Caco-2 (cell line): ENCODE results near the gene GLIS1. TPM values are rescaled to one million over a fixed set of nuclear protein-coding genes. Genes with fewer than 3 reads are reported as not detected.

Source experiments
- BruUV-seq: library from RNA; stranded (reverse); fragments of 400-500 nt; replicated peaks from 2 replicates; lab custom pipeline; 2021; lab: Mats Ljungman, UMichigan
- CTCF ChIA-PET: fragments of 300-600 bp; sonication (Branson Sonifier 250); formaldehyde crosslinking; loops from one replicate; lab custom pipeline; 2022; ENCODE audit warnings: antibody characterized with exemption; lab: Charles Lee
- POLR2A ChIA-PET: fragments of 300-600 bp; sonication (Branson Sonifier 250); formaldehyde crosslinking; loops from one replicate; lab custom pipeline; 2022; ENCODE audit warnings: antibody characterized with exemption; lab: Charles Lee
- DNase-seq, 2 experiments: peaks; one replicate each; pipeline versions ENCODE4 v3.0.0 to v3.0.0-alpha.2; 2020 to 2022
- H3K27me3 ChIP-seq: replicated peaks from 2 replicates; pipeline ENCODE4 v1.6.0; 2011; ENCODE audit warnings: low read length; ENCODE audit not compliant: control insufficient read depth, insufficient read depth
- H3K36me3 ChIP-seq: 2 replicates; pipeline ENCODE4 v1.5.1; 2011; ENCODE audit warnings: low read length; ENCODE audit not compliant: control insufficient read depth, insufficient read depth
- H3K4me1 ChIP-seq: fragments of 250-450 bp; sonication (Bioruptor Pico); 2 replicates; pipeline ENCODE4 v1.5.1; 2020; ENCODE audit warnings: mild to moderate bottlenecking
- H3K4me3 ChIP-seq: 2 replicates; pipeline ENCODE4 v1.5.1; 2011; ENCODE audit warnings: low read depth, mild to moderate bottlenecking, control low read depth, low read length
- H3K9me3 ChIP-seq: fragments of 250-450 bp; sonication (Bioruptor Pico); 2 replicates; pipeline ENCODE4 v1.5.1; 2020; ENCODE audit warnings: mild to moderate bottlenecking, moderate library complexity
- H3K27ac Mint-ChIP-seq: one replicate; pipeline ENCODE4 v1.8.0; 2022; ENCODE audit warnings: mixed read lengths; ENCODE audit not compliant: unreplicated experiment
- H3K27me3 Mint-ChIP-seq: one replicate; pipeline ENCODE4 v1.8.0; 2022; ENCODE audit warnings: mixed read lengths; ENCODE audit not compliant: insufficient read depth, unreplicated experiment
- H3K36me3 Mint-ChIP-seq: one replicate; pipeline ENCODE4 v1.8.0; 2022; ENCODE audit warnings: mild to moderate bottlenecking, mixed read lengths; ENCODE audit not compliant: insufficient read depth, unreplicated experiment
- H3K4me1 Mint-ChIP-seq: one replicate; pipeline ENCODE4 v1.8.0; 2022; ENCODE audit warnings: low read depth, mixed read lengths; ENCODE audit not compliant: unreplicated experiment
- H3K4me3 Mint-ChIP-seq: one replicate; pipeline ENCODE4 v1.8.0; 2022; ENCODE audit warnings: mild to moderate bottlenecking, moderate library complexity, mixed read lengths; ENCODE audit not compliant: unreplicated experiment
- H3K9me3 Mint-ChIP-seq: one replicate; pipeline ENCODE4 v1.8.0; 2022; ENCODE audit warnings: mixed read lengths; ENCODE audit not compliant: unreplicated experiment
- CTCF ChIP-seq, 2 experiments: fragments of 200-600 bp in 1 of 2; IDR thresholded peaks; 1 replicate in 1 of 2; 2 replicates in 1 of 2; pipeline versions ENCODE4 v1.5.1 to v1.8.0; 2011 to 2022; ENCODE audit warnings: antibody characterized with exemption in 1 of 2, control low read depth in 1 of 2, inconsistent platforms in 1 of 2, low read depth in 1 of 2, low read length in 1 of 2, mild to moderate bottlenecking in 1 of 2, moderate library complexity in 1 of 2; ENCODE audit not compliant: insufficient read depth in 1 of 2, severe bottlenecking in 1 of 2, unreplicated experiment in 1 of 2
- intact Hi-C: fragments of 100-400 bp; cut with micrococcal nuclease; formaldehyde crosslinking; loops from one replicate; pipeline ENCODE4 v1.10.0; 2022; ENCODE audit not compliant: unreplicated experiment
- total RNA-seq: library from RNA; stranded (reverse); gene quantifications from 2 replicates; pipeline ENCODE4 v1.2.3, GENCODE V29; 2022

GLIS1 gene
- total RNA-seq, 1 experiment from 2014 or later = not detected

- TF ChIP-seq CTCF (IDR thresholded peaks at IDR 0.05; ENCODE audit: insufficient read depth in 1 of 2, low read depth in 1 of 2, low read length in 1 of 2, severe bottlenecking in 1 of 2, unreplicated experiment in 1 of 2) = no peak
- intact Hi-C loops = no loop called here
- Histone ChIP-seq H3K4me3 (no peak overlapping the region), H3K36me3 (no peaks in the 10 kb centered on the region), H3K9me3 (no peaks in the 10 kb centered on the region), H3K27me3 (no peaks in the 10 kb centered on the region), H3K4me1 (peaks cover under 1% of the 10 kb centered on the region; the same call in 1 of the 2 replicates)
- no peak for DNase-seq
- CTCF ChIA-PET = no interaction called here
- no peak overlapping the region for H3K27ac Mint-ChIP-seq
- no peaks in the 10 kb centered on the region for H3K4me1 Mint-ChIP-seq
- POLR2A ChIA-PET = no interaction called here
- no peaks in the 10 kb centered on the region for H3K9me3 Mint-ChIP-seq
- H3K4me3 Mint-ChIP-seq = no peak overlapping the region
- H3K27me3 Mint-ChIP-seq = no peaks in the 10 kb centered on the region
- no peaks in the 10 kb centered on the region for H3K36me3 Mint-ChIP-seq
- BruUV-seq = no TSS peak
Observed at GRCh38 chr1:53512807-53513755, 225.9 kb downstream of the GLIS1 start.

GRCh38 chr1:53511933-53512806 lies 226.8 kb downstream of the GLIS1 start:
- Mint-ChIP-seq H3K36me3 (no peaks in the 10 kb centered on the region), H3K27me3 (no peaks in the 10 kb centered on the region), H3K4me3 (no peak overlapping the region), H3K27ac (no peak overlapping the region), H3K4me1 (no peaks in the 10 kb centered on the region), H3K9me3 (no peaks in the 10 kb centered on the region)
- no peaks in the 10 kb centered on the region for H3K27me3 ChIP-seq
- CTCF ChIA-PET = no interaction called here
- H3K4me1 ChIP-seq = no peaks in the 10 kb centered on the region
- no peak for TF ChIP-seq CTCF (IDR thresholded peaks at IDR 0.05; ENCODE audit: insufficient read depth in 1 of 2, low read depth in 1 of 2, low read length in 1 of 2, severe bottlenecking in 1 of 2, unreplicated experiment in 1 of 2)
- H3K9me3 ChIP-seq = no peaks in the 10 kb centered on the region
- intact Hi-C loops = no loop called here
- no peaks in the 10 kb centered on the region for H3K36me3 ChIP-seq
- no TSS peak for BruUV-seq
- H3K4me3 ChIP-seq = no peak overlapping the region
- POLR2A ChIA-PET = no interaction called here
- DNase-seq = no peak

GRCh38 chr1:53511323-53511932 lies 227.5 kb downstream of the GLIS1 start:
- Mint-ChIP-seq H3K27ac (no peak overlapping the region), H3K36me3 (no peaks in the 10 kb centered on the region), H3K9me3 (no peaks in the 10 kb centered on the region), H3K27me3 (no peaks in the 10 kb centered on the region), H3K4me1 (no peaks in the 10 kb centered on the region), H3K4me3 (no peak overlapping the region)
- no peak for DNase-seq
- no TSS peak for BruUV-seq
- TF ChIP-seq CTCF (IDR thresholded peaks at IDR 0.05; ENCODE audit: insufficient read depth in 1 of 2, low read depth in 1 of 2, low read length in 1 of 2, severe bottlenecking in 1 of 2, unreplicated experiment in 1 of 2) = no peak
- no peaks in the 10 kb centered on the region for H3K36me3 ChIP-seq
- intact Hi-C loops = no loop called here
- no peaks in the 10 kb centered on the region for H3K4me1 ChIP-seq
- no peaks in the 10 kb centered on the region for H3K27me3 ChIP-seq
- ChIA-PET CTCF (no interaction called here), POLR2A (no interaction called here)
- H3K9me3 ChIP-seq = no peaks in the 10 kb centered on the region
- H3K4me3 ChIP-seq = no peak overlapping the region
